ENCODE data around the gene MLXIPL.
"Not testable (repeated sequence)": the region's sequence is repeated elsewhere in the genome, so short reads cannot be mapped to it uniquely, and the experiment has no call there.

The MLXIPL gene

GRCh38 chr7:73645643-73646174 is 21.4 kb upstream of the MLXIPL start:
- DNase-seq (ENCODE audit: low read depth in 2 of 2, low spot score in 1 of 2) = no peak

DNA sequence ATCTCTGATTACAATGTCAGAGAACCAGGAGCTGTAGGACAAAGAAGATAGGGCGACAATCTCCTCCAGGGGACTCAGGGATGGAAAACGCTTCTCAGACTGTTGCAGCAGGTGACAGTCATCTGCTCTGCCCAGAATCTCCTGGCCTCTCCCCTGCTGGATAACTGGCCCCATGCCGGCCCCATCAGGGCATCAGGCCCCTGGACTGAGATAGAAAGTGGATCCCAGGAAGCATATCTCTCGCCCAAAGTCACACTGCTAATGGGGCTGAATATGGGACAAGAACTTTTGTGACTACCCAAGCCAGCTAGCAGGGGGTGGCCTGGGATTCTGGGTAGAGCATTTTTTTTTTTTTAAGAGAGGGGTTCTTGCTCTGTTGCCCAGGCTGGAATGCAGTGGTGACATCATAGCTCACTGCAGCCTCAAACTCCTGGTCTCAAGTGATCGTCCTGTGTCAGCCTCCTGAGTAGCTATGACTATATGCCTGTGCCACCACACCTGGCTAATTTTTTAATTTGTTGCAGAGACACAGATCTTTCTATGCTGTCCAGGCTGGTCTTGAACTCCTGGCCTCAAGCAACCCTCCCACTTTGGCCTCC is 20.5 kb upstream of the MLXIPL start:
- no peak for DNase-seq (ENCODE audit: low read depth in 2 of 2, low spot score in 1 of 2)

- DNase-seq (ENCODE audit: low read depth in 2 of 2, low spot score in 1 of 2) = no peak
These were observed 18.5 kb upstream of the MLXIPL start for GRCh38 chr7:73642834-73643233.

GRCh38 chr7:73638911-73639310 is 14.6 kb upstream of the MLXIPL start:
- DNase-seq (ENCODE audit: low read depth in 2 of 2, low spot score in 1 of 2) = no peak

DNA sequence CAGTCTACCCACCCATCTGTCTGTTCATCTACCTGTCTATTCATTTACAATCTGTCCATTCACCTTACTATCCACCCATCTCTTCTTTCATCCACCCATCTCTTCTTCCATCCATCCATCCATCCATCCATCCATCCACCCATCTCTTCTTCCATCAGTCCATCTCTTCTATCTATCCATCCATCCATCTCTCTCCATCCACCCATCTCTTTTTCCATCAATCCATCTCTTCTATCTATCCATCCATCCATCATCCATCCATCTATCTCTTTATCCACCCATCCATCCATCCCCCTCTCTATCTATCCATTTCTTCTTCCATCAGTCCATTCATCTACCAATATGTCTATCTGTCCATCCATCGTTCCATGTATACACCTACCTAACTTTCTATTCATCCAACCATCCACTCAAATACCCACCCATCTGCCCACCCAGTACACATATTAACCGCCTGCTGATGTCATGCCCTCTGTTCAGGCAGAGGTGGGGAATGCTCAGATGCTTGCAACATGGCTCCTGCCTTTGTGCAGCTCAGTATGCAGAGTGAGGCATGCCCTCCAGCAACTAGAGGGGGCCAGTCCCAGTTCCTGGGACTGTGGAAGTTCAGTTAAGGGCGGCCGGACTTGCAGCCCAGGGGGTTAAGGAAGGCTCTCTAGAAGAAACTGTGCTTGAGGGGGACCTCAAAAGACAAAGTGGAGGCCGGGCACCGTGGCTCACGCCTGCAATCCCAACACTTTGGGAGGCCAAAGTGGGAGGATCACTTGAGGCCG is 11.3 kb upstream of the MLXIPL start:
- DNase-seq (ENCODE audit: low read depth in 2 of 2, low spot score in 1 of 2) = no peak

- no peak for DNase-seq (ENCODE audit: low read depth in 2 of 2, low spot score in 1 of 2)
These were observed 9.5 kb upstream of the MLXIPL start for GRCh38 chr7:73633844-73634243.

GRCh38 chr7:73633323-73633722 is 9.0 kb upstream of the MLXIPL start:
- DNase-seq (ENCODE audit: low read depth in 2 of 2, low spot score in 1 of 2) = no peak

GRCh38 chr7:73631558-73631957 is 7.2 kb upstream of the MLXIPL start:
- DNase-seq (ENCODE audit: low read depth in 2 of 2, low spot score in 1 of 2) = no peak

GRCh38 chr7:73628504-73628903 is 4.2 kb upstream of the MLXIPL start:
- no peak for DNase-seq (ENCODE audit: low read depth in 2 of 2, low spot score in 1 of 2)

DNA sequence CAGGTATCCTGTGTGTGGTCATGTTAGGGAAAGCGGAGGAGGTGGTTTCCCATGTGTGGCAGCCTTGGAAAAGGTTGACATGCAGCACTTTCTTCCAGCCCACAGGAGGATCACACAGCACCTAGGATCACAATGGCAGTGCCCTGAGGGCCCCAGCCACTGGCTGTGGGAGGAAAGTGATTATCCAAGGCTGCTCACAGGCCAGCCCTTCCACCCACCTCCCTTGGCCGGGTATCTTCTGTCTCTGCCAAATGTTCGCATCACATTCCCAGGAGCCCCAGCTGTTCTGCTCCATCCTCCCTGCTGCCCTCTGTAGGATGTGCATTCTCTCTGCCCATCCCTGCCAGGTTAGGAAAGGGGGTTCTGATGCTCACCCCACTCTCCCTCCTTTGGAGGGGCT is 2.5 kb upstream of the MLXIPL start:
- no peak for DNase-seq (ENCODE audit: low read depth in 2 of 2, low spot score in 1 of 2)

DNA sequence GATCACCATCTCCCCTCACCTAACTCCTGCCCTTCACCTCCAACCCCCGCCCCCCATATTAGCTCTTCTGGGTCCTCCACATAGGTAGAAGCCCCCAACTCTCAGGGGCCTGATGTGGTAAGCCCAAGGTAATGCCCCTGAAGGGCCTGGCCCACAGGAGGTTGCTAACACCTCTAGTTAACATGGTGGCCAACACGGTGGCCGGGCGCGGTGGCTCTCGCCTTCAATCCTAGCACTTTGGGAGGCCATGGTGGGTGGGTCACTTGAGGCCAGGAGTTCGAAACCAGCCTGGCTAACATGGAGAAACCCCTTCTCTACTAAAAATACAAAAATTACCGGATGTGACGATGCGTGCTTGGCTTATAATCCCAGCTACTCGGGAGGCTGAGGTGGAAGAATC is 954 bp upstream of the MLXIPL start:
- DNase-seq (ENCODE audit: low read depth in 2 of 2, low spot score in 1 of 2) = no peak

DNA sequence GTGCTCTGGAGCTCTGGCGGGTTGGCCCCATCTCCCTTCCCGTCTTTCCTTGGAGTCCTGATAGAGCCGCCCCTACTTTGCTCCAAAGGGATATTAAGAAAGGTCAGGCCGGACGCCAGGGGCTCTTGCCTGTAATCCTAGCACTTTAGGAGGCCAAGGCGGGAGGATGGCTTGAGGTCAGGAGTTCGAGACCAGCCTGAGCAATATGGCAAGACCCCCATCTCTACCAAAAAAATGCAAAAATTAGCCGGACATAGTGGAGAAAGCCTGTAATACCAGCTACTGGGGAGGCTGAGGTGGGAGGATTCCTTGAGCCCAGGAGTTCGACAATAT is 313 bp upstream of the MLXIPL start:
- DNase-seq (ENCODE audit: low read depth in 2 of 2, low spot score in 1 of 2) = no peak

GRCh38 chr7:73622909-73623797 is 1.2 kb downstream of the MLXIPL start:
- no peak for DNase-seq (ENCODE audit: low read depth in 2 of 2, low spot score in 1 of 2)

GRCh38 chr7:73622527-73622908 is 1.8 kb downstream of the MLXIPL start:
- no peak for DNase-seq (ENCODE audit: low read depth in 2 of 2, low spot score in 1 of 2)

DNA sequence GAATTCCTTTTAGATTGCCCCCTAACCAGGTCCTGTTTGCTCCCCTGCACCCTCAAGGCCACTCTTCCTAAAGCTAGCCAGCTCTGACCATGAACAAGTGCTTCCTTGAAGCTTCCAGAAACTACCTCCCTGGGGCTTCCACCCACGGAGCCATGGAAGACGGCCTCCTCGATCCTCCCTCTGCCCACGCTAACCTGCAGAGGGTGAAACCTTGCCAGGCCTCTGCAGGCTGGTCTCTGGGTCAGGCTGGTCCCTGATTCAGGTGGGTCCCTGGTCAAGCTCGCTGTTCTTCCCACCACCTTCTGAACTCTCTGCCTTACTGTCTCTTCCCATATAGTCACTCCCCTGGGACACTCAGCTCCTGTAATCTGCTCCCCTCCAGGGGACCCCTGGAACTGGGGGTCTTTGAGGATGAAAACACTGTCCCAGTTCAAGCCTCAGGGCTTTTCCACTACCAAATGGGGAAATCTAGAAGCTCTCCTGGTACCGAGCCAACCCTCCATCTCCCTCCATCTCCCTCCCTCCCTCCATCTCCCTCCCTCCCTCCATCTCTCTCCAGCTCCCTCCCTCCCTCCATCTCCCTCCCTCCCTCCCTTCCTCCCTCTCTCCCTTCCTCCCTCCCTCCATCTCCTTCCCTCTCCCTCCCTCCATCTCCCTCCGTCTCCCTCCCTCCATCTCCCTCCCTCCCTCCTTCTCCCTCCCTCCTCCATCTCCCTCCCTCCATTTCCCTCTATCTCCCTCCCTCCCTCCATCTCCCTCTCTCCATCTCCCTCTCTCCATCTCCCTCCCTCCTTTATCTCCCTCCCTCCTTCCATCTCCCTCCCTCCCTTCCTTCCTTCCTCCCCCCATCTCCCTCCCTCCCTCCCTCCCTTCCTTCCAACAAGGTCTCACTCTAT is 2.9 kb downstream of the MLXIPL start:
- DNase-seq (ENCODE audit: low read depth in 2 of 2, low spot score in 1 of 2) = no peak

DNA sequence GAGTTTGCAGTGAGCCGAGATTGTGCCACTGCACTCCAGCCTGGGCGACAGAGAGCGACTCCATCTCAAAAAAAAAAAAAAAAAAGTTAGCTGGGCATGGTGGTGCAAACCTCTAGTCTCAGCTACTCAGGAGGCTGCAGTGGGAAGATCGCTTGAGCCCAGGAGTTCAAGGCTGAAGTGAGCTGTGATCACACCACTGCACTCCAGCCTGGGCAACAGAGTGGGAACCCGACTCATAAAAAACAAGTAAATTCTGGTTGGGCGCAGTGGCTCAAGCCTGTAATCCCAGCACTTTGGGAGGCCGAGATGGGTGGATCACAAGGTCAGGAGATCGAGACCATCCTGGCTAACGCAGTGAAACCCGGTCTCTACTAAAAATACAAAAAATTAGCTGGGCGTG is 4.9 kb downstream of the MLXIPL start:
- not testable (repeated sequence) for DNase-seq (ENCODE audit: low read depth in 2 of 2, low spot score in 1 of 2)

DNA sequence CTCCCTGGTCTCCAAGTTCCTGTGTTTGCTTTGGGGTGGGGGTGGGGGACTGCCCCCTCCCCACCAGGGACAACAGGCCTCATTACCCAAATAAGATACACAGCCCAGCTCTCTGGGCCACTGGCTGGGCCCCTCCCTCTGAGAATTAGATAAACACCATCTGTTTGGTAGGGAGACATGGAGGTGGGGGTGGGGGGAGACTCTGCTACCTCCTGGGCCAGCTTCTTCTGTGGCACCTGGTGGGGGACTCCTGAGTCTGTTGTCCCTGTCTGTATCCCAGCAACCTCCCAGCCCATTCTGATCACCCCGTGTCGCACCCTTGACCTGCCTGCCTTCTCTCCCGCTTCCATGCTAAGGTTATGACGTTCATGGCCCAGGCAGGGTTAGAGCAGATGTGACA is 5.8 kb downstream of the MLXIPL start:
- DNase-seq (ENCODE audit: low read depth in 2 of 2, low spot score in 1 of 2) = no peak

DNA sequence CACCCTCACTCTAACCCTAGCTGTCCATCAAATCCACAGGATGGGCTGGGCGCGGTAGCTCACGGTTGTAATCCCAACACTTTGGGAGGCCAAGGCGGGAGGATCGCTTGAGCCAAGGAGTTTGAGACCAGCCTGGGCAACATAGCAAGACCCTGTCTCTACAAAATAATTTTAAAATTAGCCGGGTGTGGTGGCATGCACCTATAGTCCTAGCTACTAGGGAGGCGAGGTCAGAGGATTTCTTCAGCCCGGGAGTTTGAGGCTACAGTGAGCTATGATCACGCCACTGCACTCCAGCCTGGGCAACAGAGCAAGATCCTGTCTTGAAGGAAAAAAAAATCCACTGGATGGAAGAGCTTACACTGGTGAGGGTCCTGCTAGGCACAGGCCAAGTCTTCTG is 6.8 kb downstream of the MLXIPL start:
- not testable (repeated sequence) for DNase-seq (ENCODE audit: low read depth in 2 of 2, low spot score in 1 of 2)

DNA sequence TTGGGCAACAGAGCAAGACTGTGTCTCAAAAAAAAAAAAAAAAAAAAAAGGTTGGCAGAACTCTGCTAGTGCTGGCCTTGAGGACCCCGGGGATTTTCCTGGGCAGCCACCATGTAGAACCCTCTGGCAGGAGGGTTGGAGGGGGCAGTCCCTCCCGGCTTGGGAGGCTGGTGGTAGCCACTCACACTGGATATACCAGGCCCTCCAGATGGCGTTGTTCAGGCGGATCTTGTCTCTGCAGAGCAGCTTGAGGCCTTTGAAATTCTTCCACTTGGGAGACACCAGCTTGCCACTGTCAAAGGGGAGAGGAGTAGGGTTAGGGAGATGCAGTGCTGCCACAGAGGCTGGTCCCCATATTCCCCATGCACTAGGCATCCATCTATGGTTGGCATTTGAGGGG is 8.4 kb downstream of the MLXIPL start:
- no peak for DNase-seq (ENCODE audit: low read depth in 2 of 2, low spot score in 1 of 2)

DNA sequence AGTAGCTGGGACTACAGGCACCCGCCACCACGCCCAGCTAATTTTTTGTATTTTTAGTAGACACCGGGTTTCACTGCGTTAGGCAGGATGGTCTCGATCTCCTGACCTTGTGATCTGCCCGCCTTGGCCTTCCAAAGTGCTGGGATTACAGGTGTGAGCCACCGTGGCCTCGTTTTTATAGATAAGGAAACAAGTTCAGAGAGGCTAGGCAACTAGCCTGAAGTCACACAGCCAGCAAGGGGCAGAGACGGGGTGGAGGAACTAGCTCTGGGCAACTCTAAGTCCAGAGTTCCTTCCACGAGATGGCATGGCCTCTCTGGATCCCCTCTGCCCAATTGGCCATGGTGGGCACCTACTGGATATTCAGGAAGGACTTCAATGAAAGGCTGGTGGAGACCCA is 9.4 kb downstream of the MLXIPL start:
- not testable (repeated sequence) for DNase-seq (ENCODE audit: low read depth in 2 of 2, low spot score in 1 of 2)
